Testis (tissue), 2 donors: Measurements from ENCODE around the gene DNAJC7.

Experiments used
- POLR2A ChIP-seq: fragments of 450-650 bp; IDR thresholded peaks from one replicate; pipeline ENCODE4 v1.6.1; 2017; ENCODE audit warnings: antibody characterized with exemption, mild to moderate bottlenecking, moderate library complexity
- TF ChIP-seq, protein P1 (sequence below), 3 experiments: fragments of 450-650 bp in 2 of 3; fragments of 200-600 bp in 1 of 3; sonication (generic) in 1 of 3; IDR thresholded peaks; one replicate each; pipeline ENCODE4 v1.5.1; 2016 to 2019; ENCODE audit warnings: antibody characterized with exemption in 3 of 3, mild to moderate bottlenecking in 2 of 3, moderate library complexity in 1 of 3

DNA sequence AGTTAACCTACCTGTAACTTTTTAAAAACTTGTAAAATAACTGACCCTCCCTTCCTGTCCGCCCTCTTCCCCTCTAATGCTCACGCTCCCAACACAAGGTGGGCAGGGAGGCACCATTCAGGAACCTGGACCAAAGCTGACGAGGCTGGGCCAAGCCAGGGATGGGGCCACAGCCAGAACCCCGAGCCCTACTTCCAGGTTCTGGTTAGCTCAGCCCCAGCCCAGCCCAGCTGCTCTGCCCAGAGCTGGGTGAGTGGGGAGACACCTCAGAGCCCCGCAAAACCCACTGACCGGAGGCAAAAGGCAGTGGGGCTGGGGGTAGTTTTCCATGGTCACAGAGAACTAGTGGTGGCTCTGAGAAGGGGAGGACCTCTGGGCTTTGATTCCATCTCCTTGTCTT lies 43.2 kb downstream of the DNAJC7 start:
- TF ChIP-seq, protein P1, sequence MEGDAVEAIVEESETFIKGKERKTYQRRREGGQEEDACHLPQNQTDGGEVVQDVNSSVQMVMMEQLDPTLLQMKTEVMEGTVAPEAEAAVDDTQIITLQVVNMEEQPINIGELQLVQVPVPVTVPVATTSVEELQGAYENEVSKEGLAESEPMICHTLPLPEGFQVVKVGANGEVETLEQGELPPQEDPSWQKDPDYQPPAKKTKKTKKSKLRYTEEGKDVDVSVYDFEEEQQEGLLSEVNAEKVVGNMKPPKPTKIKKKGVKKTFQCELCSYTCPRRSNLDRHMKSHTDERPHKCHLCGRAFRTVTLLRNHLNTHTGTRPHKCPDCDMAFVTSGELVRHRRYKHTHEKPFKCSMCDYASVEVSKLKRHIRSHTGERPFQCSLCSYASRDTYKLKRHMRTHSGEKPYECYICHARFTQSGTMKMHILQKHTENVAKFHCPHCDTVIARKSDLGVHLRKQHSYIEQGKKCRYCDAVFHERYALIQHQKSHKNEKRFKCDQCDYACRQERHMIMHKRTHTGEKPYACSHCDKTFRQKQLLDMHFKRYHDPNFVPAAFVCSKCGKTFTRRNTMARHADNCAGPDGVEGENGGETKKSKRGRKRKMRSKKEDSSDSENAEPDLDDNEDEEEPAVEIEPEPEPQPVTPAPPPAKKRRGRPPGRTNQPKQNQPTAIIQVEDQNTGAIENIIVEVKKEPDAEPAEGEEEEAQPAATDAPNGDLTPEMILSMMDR (IDR thresholded peaks at IDR 0.05): no peak
- no peak for TF ChIP-seq POLR2A
